Endodermal cell (in vitro differentiated cells): Measurements from ENCODE around the gene THSD4. TPM values are rescaled to one million over a fixed set of nuclear protein-coding genes. Genes with fewer than 3 reads are reported as not detected.

Experiments
- DNase-seq: peaks from one replicate; pipeline ENCODE4 v3.0.0-alpha.2; 2017
- H3K27ac ChIP-seq: 2 replicates; pipeline ENCODE4 v1.5.1; 2013; ENCODE audit warnings: mild to moderate bottlenecking, low read depth, low read length, moderate library complexity
- H3K27me3 ChIP-seq: 2 replicates; pipeline ENCODE4 v1.6.1; 2013; ENCODE audit warnings: mild to moderate bottlenecking, low read length, moderate library complexity; ENCODE audit not compliant: insufficient read depth, control insufficient read depth, poor library complexity, severe bottlenecking
- H3K36me3 ChIP-seq: 2 replicates; pipeline ENCODE4 v1.7.0; 2013; ENCODE audit warnings: mild to moderate bottlenecking, low read length, moderate library complexity; ENCODE audit not compliant: control insufficient read depth, insufficient read depth
- H3K4me1 ChIP-seq: one replicate; pipeline ENCODE4 v1.7.0; 2013; ENCODE audit warnings: low read length; ENCODE audit not compliant: control insufficient read depth, insufficient read depth
- H3K4me3 ChIP-seq: 2 replicates; pipeline ENCODE4 v1.5.1; 2013; ENCODE audit warnings: mild to moderate bottlenecking, low read length, moderate library complexity
- H3K9ac ChIP-seq: 2 replicates; pipeline ENCODE4 v1.6.1; 2013; ENCODE audit warnings: mild to moderate bottlenecking, low read length, moderate library complexity; ENCODE audit not compliant: poor library complexity, severe bottlenecking; ENCODE audit errors: extremely low read depth
- H3K9me3 ChIP-seq: 2 replicates; pipeline ENCODE4 v1.6.1; 2013; ENCODE audit warnings: mild to moderate bottlenecking, low read length, moderate library complexity; ENCODE audit not compliant: control insufficient read depth
- H3K27ac Mint-ChIP-seq: 2 replicates; pipeline ENCODE4 v1.8.0; 2020; ENCODE audit warnings: mixed read lengths
- H3K27me3 Mint-ChIP-seq: 2 replicates; pipeline ENCODE4 v1.8.0; 2021; ENCODE audit warnings: mild to moderate bottlenecking, mixed read lengths; ENCODE audit not compliant: insufficient read depth
- H3K36me3 Mint-ChIP-seq: 2 replicates; pipeline ENCODE4 v1.8.0; 2020; ENCODE audit warnings: low read depth, mixed read lengths
- H3K4me1 Mint-ChIP-seq: 2 replicates; pipeline ENCODE4 v1.8.0; 2020; ENCODE audit warnings: mixed read lengths
- H3K4me3 Mint-ChIP-seq: 2 replicates; pipeline ENCODE4 v1.8.0; 2020; ENCODE audit warnings: mild to moderate bottlenecking, moderate library complexity, mixed read lengths
- H3K9me3 Mint-ChIP-seq: 2 replicates; pipeline ENCODE4 v1.8.0; 2020; ENCODE audit warnings: mild to moderate bottlenecking, mixed read lengths
- CTCF ChIP-seq: fragments of 200-600 bp; sonication (generic); conservative IDR thresholded peaks from 2 replicates; pipeline ENCODE4 v1.5.0; 2021; ENCODE audit warnings: antibody characterized with exemption, mild to moderate bottlenecking
- WGBS, 2 experiments: methylation state at CpG; one replicate each; pipeline versions ENCODE4 v1.1.5 to v1.1.7; 2013; ENCODE audit warnings: missing lambda C conversion rate in 2 of 2, mixed read lengths in 1 of 2; ENCODE audit not compliant: insufficient coverage in 1 of 2, insufficient read length in 1 of 2; 5-methylcytosine and 5-hydroxymethylcytosine counted together
- total RNA-seq, 2 donors: library from RNA; stranded (reverse); fragmentation: NEBNext Ultra II Directional in 1 of 2; extraction: Animal tissue kit (Norgen Biotek cat#: 25700) in 1 of 2; gene quantifications; 2 replicates in 1 of 2; 3 replicates in 1 of 2; pipeline ENCODE4 v1.2.1, GENCODE V29; 2021

THSD4 gene
- total RNA-seq, 2 donors from 2014 or later, result 4.6 to 5.4 TPM

- H3K27ac ChIP-seq, result no peak overlapping the region
- H3K4me1 Mint-ChIP-seq, result peaks cover 31% of the 10 kb centered on the region
These were observed 219.2 kb downstream of the THSD4 start for GRCh38 chr15:71334434-71334833.

GRCh38 chr15:71334873-71335272 is 219.6 kb downstream of the THSD4 start:
- 83% methylated on average over 2 to 3 of the region's 3 CpGs for WGBS, 2 experiments
- Histone ChIP-seq H3K9ac (no peak overlapping the region), H3K9me3 (no peaks in the 10 kb centered on the region), H3K27ac (no peak overlapping the region), H3K27me3 (no peaks in the 10 kb centered on the region), H3K4me3 (no peak overlapping the region), H3K4me1 (peaks cover 5% of the 10 kb centered on the region), H3K36me3 (no peaks in the 10 kb centered on the region)
- no peak overlapping the region for H3K27ac Mint-ChIP-seq
- H3K4me1 Mint-ChIP-seq, result peaks cover 31% of the 10 kb centered on the region
- no peak for TF ChIP-seq CTCF
- H3K36me3 Mint-ChIP-seq, result no peaks in the 10 kb centered on the region
- H3K9me3 Mint-ChIP-seq, result no peaks in the 10 kb centered on the region
- no peaks in the 10 kb centered on the region for H3K27me3 Mint-ChIP-seq
- H3K4me3 Mint-ChIP-seq, result no peak overlapping the region
- no peak for DNase-seq

More at GRCh38 chr15:71334434-71334833, 219.2 kb downstream of the THSD4 start:
- H3K9ac ChIP-seq, result no peak overlapping the region
- peaks cover 5% of the 10 kb centered on the region for H3K4me1 ChIP-seq
- DNase-seq, result no peak
- no peak for TF ChIP-seq CTCF
- H3K27me3 Mint-ChIP-seq, result no peaks in the 10 kb centered on the region
- no peaks in the 10 kb centered on the region for H3K9me3 Mint-ChIP-seq
- H3K4me3 Mint-ChIP-seq, result no peak overlapping the region
- H3K4me3 ChIP-seq, result no peak overlapping the region
- 96 to 100% methylated on average over 2 of the region's 2 CpGs for WGBS, 2 experiments
- no peaks in the 10 kb centered on the region for H3K36me3 Mint-ChIP-seq
- H3K36me3 ChIP-seq, result no peaks in the 10 kb centered on the region
- no peak overlapping the region for H3K27ac Mint-ChIP-seq
- H3K27me3 ChIP-seq, result no peaks in the 10 kb centered on the region
- no peaks in the 10 kb centered on the region for H3K9me3 ChIP-seq

GRCh38 chr15:71335591-71335990 is 220.3 kb downstream of the THSD4 start:
- peaks cover 5% of the 10 kb centered on the region for H3K4me1 ChIP-seq
- no peak overlapping the region for H3K27ac Mint-ChIP-seq
- H3K36me3 ChIP-seq, result no peaks in the 10 kb centered on the region
- H3K9me3 Mint-ChIP-seq, result no peaks in the 10 kb centered on the region
- 89 to 96% methylated on average over 3 of the region's 3 CpGs for WGBS, 2 experiments
- no peak overlapping the region for H3K27ac ChIP-seq
- no peaks in the 10 kb centered on the region for H3K27me3 ChIP-seq
- no peak overlapping the region for H3K9ac ChIP-seq
- no peak for TF ChIP-seq CTCF
- no peak overlapping the region for H3K4me3 Mint-ChIP-seq
- no peaks in the 10 kb centered on the region for H3K27me3 Mint-ChIP-seq
- H3K4me1 Mint-ChIP-seq, result peaks cover 26% of the 10 kb centered on the region
- H3K4me3 ChIP-seq, result no peak overlapping the region
- no peaks in the 10 kb centered on the region for H3K36me3 Mint-ChIP-seq
- DNase-seq, result no peak
- no peaks in the 10 kb centered on the region for H3K9me3 ChIP-seq
